ENCODE measurements around the gene SH3GLB1.

DNA sequence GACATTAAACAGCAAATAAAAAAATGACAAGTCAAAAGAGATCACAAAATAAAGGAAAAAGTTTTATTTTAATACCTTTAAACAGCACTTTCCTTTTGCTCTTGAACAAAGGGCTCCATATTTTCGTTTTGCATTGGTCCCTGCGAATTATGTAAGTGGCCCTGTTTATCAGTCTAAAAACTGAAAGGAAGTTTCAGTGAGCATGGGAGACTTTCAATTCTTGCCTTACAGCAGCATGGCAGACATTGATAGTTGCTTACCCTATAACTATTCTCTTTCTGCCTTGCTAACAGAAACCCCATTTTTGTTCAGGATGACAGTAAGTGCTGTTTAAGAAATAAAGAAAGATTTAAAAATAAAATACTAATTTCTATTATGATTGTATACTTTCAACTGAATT, 5.2 kb upstream of the SH3GLB1 start:
- TF ChIP-seq, protein P1, sequence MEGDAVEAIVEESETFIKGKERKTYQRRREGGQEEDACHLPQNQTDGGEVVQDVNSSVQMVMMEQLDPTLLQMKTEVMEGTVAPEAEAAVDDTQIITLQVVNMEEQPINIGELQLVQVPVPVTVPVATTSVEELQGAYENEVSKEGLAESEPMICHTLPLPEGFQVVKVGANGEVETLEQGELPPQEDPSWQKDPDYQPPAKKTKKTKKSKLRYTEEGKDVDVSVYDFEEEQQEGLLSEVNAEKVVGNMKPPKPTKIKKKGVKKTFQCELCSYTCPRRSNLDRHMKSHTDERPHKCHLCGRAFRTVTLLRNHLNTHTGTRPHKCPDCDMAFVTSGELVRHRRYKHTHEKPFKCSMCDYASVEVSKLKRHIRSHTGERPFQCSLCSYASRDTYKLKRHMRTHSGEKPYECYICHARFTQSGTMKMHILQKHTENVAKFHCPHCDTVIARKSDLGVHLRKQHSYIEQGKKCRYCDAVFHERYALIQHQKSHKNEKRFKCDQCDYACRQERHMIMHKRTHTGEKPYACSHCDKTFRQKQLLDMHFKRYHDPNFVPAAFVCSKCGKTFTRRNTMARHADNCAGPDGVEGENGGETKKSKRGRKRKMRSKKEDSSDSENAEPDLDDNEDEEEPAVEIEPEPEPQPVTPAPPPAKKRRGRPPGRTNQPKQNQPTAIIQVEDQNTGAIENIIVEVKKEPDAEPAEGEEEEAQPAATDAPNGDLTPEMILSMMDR (IDR thresholded peaks at IDR 0.05; ENCODE audit: insufficient read depth, low read depth, low read length): no peak
- TF ChIP-seq EZH2 (IDR thresholded peaks at IDR 0.05; ENCODE audit: insufficient read depth, low read length): no peak
